GM12891 (cell line): ENCODE results near the gene EXD3.
A peak's percentile ranks its signal among the peaks of the same experiment; 100 is the strongest.

Source experiments
- DNase-seq: peaks from one replicate; pipeline ENCODE4 v3.0.0; 2011; ENCODE audit warnings: low spot score; ENCODE audit not compliant: insufficient read length
- FAIRE-seq: peaks from 2 replicates; lab custom pipeline; 2011; peaks lifted over from hg19 to GRCh38; lab: Jason Lieb, UNC
- PAX5 ChIP-seq: IDR thresholded peaks from 2 replicates; pipeline ENCODE4 v1.6.1; 2011; ENCODE audit warnings: low read length, moderate library complexity, mild to moderate bottlenecking; ENCODE audit not compliant: insufficient read depth, severe bottlenecking
- POLR2A ChIP-seq: IDR thresholded peaks from 2 replicates; pipeline ENCODE4 v1.6.1; 2011; ENCODE audit warnings: low read depth, low read length, control low read depth
- POLR2AphosphoS5 ChIP-seq: IDR thresholded peaks from 2 replicates; pipeline ENCODE4 v1.6.1; 2011; ENCODE audit warnings: low read depth, low read length, control low read depth
- POU2F2 ChIP-seq: IDR thresholded peaks from 2 replicates; pipeline ENCODE4 v1.6.1; 2011; ENCODE audit warnings: low read depth, mild to moderate bottlenecking, control low read depth, low read length, moderate library complexity
- SPI1 ChIP-seq: IDR thresholded peaks from 2 replicates; pipeline ENCODE4 v1.6.1; 2011; ENCODE audit warnings: low read depth, low read length, control low read depth
- TAF1 ChIP-seq: IDR thresholded peaks from 2 replicates; pipeline ENCODE4 v1.6.1; 2011; ENCODE audit warnings: low read depth, low read length, control low read depth

The EXD3 gene

GRCh38 chr9:137317021-137317717 lies 105.8 kb downstream of the EXD3 start:
- TF ChIP-seq PAX5 = no peak
- no peak for TF ChIP-seq POLR2AphosphoS5
- no peak for TF ChIP-seq POU2F2
- TF ChIP-seq SPI1 = no peak
- TF ChIP-seq POLR2A = no peak
- TF ChIP-seq TAF1 = no peak
- FAIRE-seq (no peak), DNase-seq (peak; percentile 22)

GRCh38 chr9:137316012-137316981 lies 106.7 kb downstream of the EXD3 start:
- TF ChIP-seq POLR2A = no peak
- no peak for TF ChIP-seq POU2F2
- TF ChIP-seq POLR2AphosphoS5 = no peak
- no peak for TF ChIP-seq PAX5
- TF ChIP-seq SPI1 = no peak
- TF ChIP-seq TAF1 = no peak
- FAIRE-seq = peak; percentile 87
- DNase-seq = peak; percentile 93

GRCh38 chr9:137315581-137316011 lies 107.4 kb downstream of the EXD3 start:
- TF ChIP-seq POLR2A = no peak
- TF ChIP-seq PAX5 = no peak
- no peak for TF ChIP-seq TAF1
- no peak for TF ChIP-seq POLR2AphosphoS5
- TF ChIP-seq POU2F2 = no peak
- TF ChIP-seq SPI1 = no peak
- FAIRE-seq (no peak), DNase-seq (no peak)

- DNase-seq = peak; percentile 33
- TF ChIP-seq POU2F2 (no peak), SPI1 (no peak), TAF1 (no peak), POLR2AphosphoS5 (no peak), POLR2A (no peak), PAX5 (no peak)
- no peak for FAIRE-seq
These were observed 108.1 kb downstream of the EXD3 start for GRCh38 chr9:137314561-137315560.

GRCh38 chr9:137313956-137314560 lies 108.9 kb downstream of the EXD3 start:
- TF ChIP-seq TAF1 (no peak), POU2F2 (no peak), POLR2AphosphoS5 (no peak), PAX5 (no peak), SPI1 (no peak), POLR2A (no peak)
- DNase-seq = no peak
- no peak for FAIRE-seq

- peak; percentile 39 for DNase-seq
- no peak for TF ChIP-seq POLR2AphosphoS5
- TF ChIP-seq POLR2A = no peak
- TF ChIP-seq TAF1 = no peak
- no peak for TF ChIP-seq POU2F2
- TF ChIP-seq SPI1 = no peak
- no peak for TF ChIP-seq PAX5
- FAIRE-seq = no peak
These were observed 109.5 kb downstream of the EXD3 start for GRCh38 chr9:137313326-137313936.

GRCh38 chr9:137312852-137313325 lies 110.1 kb downstream of the EXD3 start:
- FAIRE-seq (no peak), DNase-seq (peak; percentile 24)
- no peak for TF ChIP-seq POLR2A
- no peak for TF ChIP-seq POU2F2
- no peak for TF ChIP-seq TAF1
- TF ChIP-seq SPI1 = no peak
- TF ChIP-seq POLR2AphosphoS5 = no peak
- TF ChIP-seq PAX5 = no peak
